NCI-H2227 treated with DMSO at 0.1 percent for 48 hours (cell line): ENCODE measurements around the gene MEP1A.
A peak's percentile ranks its signal among the peaks of the same experiment; 100 is the strongest.
"Not testable (repeated sequence)": the region's sequence is repeated elsewhere in the genome, so short reads cannot be mapped to it uniquely, and the experiment has no call there.

Source experiments
- DNase-seq: peaks from one replicate; lab custom pipeline; 2025; lab: John Stamatoyannopoulos, UW

MEP1A gene

GRCh38 chr6:46834991-46835390 is 41.8 kb downstream of the MEP1A start:
- not testable (repeated sequence) for DNase-seq

- no peak for DNase-seq
Observed at GRCh38 chr6:46838033-46838432, 44.8 kb downstream of the MEP1A start.

GRCh38 chr6:46842252-46842846 is 49.2 kb downstream of the MEP1A start:
- not testable (repeated sequence) for DNase-seq

- no peak for DNase-seq
Observed at GRCh38 chr6:46845126-46845525, 51.9 kb downstream of the MEP1A start.

- DNase-seq = peak; percentile 37
Observed at GRCh38 chr6:46848684-46849360, 55.6 kb downstream of the MEP1A start.

GRCh38 chr6:46849361-46849690 is 56.1 kb downstream of the MEP1A start:
- DNase-seq = no peak

GRCh38 chr6:46850792-46851191 is 57.6 kb downstream of the MEP1A start:
- DNase-seq = no peak

GRCh38 chr6:46851576-46851975 is 58.4 kb downstream of the MEP1A start:
- not testable (repeated sequence) for DNase-seq

- DNase-seq = not testable (repeated sequence)
Observed at GRCh38 chr6:46855966-46856365, 62.8 kb downstream of the MEP1A start.

GRCh38 chr6:46862381-46862780 is 69.2 kb downstream of the MEP1A start:
- no peak for DNase-seq

- DNase-seq = no peak
Observed at GRCh38 chr6:46863791-46864190, 70.6 kb downstream of the MEP1A start.

- no peak for DNase-seq
Observed at GRCh38 chr6:46865221-46865620, 72.0 kb downstream of the MEP1A start.

GRCh38 chr6:46867411-46867810 is 74.2 kb downstream of the MEP1A start:
- DNase-seq = no peak

GRCh38 chr6:46876126-46876525 is 82.9 kb downstream of the MEP1A start:
- DNase-seq = no peak

- DNase-seq = no peak
Observed at GRCh38 chr6:46879003-46879402, 85.8 kb downstream of the MEP1A start.

GRCh38 chr6:46882645-46883044 is 89.5 kb downstream of the MEP1A start:
- DNase-seq = peak; percentile 7

GRCh38 chr6:46888031-46888430 is 94.8 kb downstream of the MEP1A start:
- no peak for DNase-seq

GRCh38 chr6:46888578-46888977 is 95.4 kb downstream of the MEP1A start:
- DNase-seq = no peak
